HG03103 (cell line): ENCODE data around the gene YTHDF1.

ENCODE experiments used
- ATAC-seq: cut with Tn5 transposase; IDR thresholded peaks from one replicate; pipeline ENCODE4 v1.9.1; 2021; ENCODE audit warnings: low read depth; ENCODE audit not compliant: unreplicated experiment

The YTHDF1 gene

DNA sequence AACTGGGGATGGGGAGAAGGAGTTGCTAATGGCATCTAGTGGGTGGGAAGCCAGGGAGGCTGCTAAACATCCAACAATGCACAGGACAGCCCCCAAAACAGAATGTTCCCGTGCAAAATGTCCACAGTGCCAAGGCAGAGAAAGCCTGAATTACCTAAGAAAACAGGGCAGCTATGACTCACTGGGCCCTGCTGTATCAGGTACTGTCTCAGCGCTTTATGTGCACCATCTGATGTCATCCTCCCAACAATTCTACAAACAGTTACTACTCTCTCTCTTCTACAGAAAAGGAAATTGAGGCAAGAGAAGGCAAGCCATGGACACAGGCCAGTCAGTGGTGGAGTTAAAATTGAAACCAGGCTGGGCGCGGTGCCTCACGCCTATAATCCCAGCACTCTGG lies 3.1 kb downstream of the YTHDF1 start:
- ATAC-seq = no peak

DNA sequence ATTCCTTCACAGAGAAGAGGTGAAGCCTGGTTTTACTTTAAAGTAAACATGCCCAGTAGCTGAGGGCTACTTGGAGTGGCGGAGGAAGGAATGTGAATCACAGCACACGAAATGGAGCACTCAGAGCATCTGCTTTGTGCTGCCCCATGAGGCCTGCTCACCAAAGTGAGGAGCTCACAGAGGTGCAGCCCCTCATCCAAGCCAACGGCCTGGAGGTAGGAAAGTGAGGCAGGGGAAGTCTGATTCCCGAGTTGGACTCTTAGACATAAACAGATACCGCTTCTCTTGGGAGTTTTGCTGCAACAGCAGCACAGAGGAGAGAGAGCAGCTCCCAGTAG lies 3.6 kb downstream of the YTHDF1 start:
- ATAC-seq = no peak

DNA sequence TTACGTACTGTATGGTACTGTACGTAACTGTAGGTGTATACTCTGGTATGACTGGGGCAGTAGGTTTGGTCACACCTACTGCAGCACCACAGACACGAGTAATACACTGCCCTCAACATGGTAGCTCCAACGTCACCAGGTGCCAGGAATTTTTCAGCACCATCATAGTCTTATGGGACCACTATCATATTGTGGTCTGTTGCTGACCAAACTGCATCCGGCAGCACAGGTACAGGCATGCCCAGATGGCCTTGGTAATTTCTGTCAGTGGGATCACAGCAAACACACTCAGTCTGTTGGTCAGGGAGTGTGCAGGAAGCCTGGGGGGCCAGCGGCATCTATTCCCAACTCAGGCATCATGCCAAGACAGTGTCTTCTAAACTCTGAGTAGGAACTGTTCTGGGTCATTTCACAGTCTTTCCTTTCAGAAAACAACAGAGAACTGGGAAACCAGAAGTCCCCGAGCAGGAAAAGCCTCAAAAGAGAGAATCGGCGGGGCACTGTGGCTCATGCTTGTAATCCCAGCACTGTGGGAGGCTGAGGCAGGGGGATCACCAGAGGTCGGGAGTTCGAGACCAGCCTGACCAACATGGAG lies 5.8 kb downstream of the YTHDF1 start:
- ATAC-seq = no peak

DNA sequence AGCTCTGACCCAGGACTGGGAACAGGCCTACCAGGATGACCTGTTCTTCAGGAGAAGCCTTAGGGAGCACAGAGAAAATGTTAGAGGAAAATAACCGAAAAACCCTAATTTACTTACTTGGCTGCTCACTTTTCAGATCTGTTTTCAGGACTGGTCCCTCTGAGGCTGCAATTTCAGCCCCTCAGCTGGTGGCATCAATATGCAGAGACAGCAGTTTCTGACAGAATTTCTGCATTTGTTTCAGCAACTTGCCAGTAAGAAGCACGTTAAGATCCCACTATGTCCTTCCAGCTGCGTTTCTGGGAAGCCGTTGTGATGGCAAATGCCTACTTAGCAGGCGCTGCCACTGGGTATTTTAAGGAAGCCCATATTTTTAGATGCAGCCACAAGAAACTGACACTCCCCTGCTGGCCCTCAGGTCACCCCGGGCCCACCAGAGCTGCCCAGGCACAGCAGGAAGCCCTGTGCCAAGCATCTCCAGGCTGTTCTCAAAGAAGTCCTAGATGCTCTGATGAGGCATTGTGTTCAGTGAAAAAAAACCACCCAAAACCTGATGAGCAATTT lies 7.5 kb downstream of the YTHDF1 start:
- no peak for ATAC-seq

- no peak for ATAC-seq
Measured at GRCh38 chr20:63206878-63207277, 9.1 kb downstream of the YTHDF1 start.

GRCh38 chr20:63205896-63206295 lies 10.0 kb downstream of the YTHDF1 start:
- no peak for ATAC-seq

- ATAC-seq = no peak
Measured at GRCh38 chr20:63204362-63204761, 11.6 kb downstream of the YTHDF1 start.

DNA sequence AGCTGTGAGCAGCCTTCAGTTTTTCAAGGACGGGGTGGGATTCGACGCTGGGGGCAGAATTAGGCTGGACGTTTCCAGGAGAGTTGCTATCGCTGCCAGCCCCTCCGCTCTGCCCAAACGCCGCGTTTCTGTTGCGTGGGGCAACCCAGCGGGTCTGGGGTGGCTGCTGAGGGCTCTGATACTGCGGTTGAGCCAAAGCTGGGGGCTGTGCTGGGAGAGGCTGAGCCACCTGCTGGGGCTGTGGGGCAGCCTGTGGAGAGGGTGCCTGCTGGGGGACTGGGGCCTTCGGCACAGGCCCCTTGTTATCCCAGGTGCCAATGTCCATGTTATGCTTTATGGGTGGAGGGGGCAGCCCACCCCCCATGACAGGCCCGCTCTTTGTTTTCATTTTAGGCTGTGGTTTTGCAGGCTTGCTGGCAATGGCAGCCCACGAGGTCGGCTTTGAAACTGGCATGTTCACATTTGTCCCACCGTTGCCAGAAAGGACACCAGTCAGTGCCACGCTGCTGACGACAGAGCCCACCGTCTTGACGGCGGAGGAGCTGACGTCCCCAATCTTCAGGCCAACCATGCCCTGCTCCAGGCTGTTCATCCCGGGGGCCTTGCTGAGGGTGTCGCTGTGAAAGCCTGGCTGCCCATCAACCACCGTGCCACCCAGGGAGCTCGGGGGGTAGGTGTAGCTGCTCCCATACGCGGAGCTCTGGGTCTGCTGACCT lies 13.0 kb downstream of the YTHDF1 start:
- no peak for ATAC-seq

DNA sequence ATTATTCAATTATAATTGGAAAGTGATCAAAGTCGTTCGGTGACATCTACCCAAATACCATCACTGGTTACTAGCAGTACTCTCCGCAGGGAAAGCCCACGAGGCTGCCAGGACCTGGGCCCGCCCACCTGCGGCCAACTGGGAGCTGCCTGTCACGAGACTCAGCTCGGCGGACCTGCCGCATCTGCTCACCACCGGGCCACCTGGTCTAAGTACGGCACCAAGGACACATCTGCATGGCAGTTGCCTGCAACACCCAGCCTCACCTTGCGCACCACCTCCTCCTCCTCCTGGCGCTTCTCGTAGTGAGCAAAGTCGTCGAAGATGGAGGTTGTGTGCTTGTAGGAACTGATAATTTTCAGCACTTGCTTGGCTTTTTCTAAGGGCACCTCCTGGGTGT lies 13.9 kb downstream of the YTHDF1 start:
- ATAC-seq = no peak

DNA sequence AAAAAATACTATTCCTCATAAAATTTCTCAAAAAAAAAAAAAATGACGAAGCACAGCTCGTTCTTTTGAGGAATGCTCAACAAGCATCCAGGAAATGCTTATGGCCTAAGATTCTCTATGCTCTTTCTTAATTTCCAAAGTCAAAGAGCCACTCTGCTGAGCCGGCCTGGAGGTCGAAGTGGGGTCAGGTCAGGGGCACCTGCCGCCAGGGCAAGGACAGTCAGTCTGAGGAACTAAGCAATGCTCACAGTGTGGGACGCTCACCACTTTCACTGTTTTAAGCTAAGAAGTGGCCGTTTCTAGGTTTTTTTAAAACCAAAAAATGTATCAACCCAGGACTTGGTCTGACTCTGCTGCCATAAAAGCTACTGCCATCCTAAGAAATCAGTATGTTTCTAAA lies 17.3 kb downstream of the YTHDF1 start:
- ATAC-seq = no peak

GRCh38 chr20:63196768-63197470 lies 19.0 kb downstream of the YTHDF1 start:
- no peak for ATAC-seq

GRCh38 chr20:63194797-63195173 lies 21.1 kb downstream of the YTHDF1 start:
- no peak for ATAC-seq

DNA sequence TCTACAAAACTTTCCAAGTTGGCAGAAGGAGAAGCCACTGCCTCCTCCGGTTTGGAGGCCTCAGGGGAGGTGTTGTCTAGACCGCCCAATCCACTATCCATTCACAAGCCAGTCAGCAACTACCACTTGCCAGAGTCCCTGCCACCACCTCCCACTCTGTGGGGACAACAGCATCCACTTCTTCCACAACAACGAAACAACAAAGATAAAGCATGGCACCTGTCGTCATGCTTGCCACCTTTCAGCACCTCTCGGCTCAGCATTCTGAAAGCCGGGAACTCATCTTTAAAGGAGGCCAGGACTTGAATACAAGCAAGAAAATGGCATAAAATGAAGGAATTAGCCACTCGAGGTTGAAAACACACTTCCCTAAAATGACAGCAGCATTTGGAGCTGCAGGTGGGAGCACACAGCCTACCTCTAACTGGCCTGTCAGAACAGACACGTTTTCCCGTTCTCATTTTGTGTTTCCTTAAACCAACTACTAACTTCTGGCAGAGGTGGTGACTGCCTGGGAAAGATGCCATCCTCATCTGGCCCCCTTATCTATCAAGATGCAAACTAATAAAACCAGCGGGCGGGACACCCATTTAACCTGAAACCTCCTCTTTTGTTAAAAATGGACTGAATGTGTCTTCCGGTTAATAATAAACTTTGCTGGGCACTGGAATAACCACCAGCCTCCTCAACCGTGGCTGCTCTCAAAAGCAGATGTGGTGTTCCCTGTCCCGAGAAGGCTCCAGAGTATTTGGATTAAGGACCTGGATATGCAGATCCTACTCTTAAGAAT lies 21.7 kb downstream of the YTHDF1 start:
- no peak for ATAC-seq

- ATAC-seq = no peak
Measured at GRCh38 chr20:63192721-63193120, 23.2 kb downstream of the YTHDF1 start.

- ATAC-seq = no peak
Measured at GRCh38 chr20:63191400-63191799, 24.5 kb downstream of the YTHDF1 start.

- ATAC-seq = no peak
Measured at GRCh38 chr20:63190828-63191227, 25.1 kb downstream of the YTHDF1 start.

DNA sequence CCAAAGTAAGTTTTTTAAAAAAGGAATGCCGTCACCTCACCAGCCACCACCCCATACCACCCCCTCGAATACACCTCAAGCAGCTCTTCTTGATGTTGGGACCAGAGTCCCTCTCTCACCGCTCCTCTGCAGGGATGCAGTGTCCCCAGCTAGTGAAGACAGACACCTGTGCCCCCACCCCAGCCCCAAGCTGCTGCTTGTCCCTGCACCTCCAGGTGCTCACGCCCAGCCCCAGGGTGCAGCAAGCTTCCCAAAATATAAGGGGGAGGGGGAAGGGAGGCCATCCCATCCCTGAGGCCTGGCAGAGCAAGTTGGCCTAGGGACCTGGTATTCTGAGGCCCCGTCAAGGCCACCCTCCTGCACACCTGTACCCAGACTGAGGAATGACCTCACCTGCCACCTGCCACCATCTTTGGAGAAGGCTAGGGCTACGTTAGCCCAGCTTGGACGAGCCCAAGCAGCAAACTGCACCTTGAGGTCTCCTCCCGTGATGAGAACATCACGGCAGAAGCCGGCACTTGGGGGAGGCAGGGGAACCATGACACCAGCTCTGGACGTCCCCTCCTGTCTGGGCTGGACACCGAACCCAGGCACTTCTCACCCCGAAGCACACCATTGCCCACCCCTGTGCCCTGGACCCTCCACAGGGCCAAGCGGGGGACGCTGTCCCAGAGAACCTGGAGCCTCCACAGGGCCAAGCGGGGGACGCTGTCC lies 25.9 kb downstream of the YTHDF1 start:
- no peak for ATAC-seq

DNA sequence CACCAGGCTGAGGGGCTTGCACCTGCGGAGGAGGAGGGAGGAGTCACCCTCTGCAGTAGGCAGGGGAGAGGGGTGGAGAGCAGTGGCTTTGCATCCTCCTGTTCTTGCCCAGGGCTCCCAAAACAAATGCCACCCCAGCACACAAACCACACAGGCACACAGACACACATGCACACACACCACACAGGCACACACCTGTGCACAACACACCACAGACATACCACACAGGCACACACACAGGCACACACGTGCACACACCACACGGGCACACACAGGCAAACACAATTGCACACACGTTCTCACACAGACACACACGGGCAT lies 26.6 kb downstream of the YTHDF1 start:
- no peak for ATAC-seq

GRCh38 chr20:63188641-63189321 lies 27.1 kb downstream of the YTHDF1 start:
- no peak for ATAC-seq

DNA sequence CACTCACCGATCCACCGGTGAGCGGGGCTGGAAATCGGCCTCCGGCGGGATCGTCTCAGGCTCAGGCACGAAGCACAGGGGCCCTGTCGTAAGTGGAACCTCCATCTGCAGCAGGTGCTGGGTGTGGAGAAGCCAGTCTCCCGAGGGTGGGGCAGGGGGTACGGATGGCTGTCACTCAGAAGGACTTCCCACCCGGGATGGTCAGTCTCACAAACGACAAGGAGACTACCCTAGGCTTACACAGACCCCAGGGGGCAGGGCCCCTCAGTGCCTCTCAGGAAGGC lies 27.8 kb downstream of the YTHDF1 start:
- ATAC-seq = no peak
